DOHH2 (cell line): Measurements from ENCODE around the gene LIMS1.

ENCODE experiments used
- EZH2phosphoT487 ChIP-seq: fragments of 200-600 bp; sonication (generic); IDR thresholded peaks from 2 replicates; pipeline ENCODE4 v1.6.1; 2017; ENCODE audit warnings: borderline replicate concordance, mild to moderate bottlenecking, antibody characterized with exemption, low read length, moderate library complexity, mixed read lengths
- TF ChIP-seq, protein P1 (sequence below): fragments of 200-600 bp; sonication (generic); IDR thresholded peaks from one replicate; pipeline ENCODE4 v1.5.1; 2014; ENCODE audit warnings: antibody characterized with exemption, mild to moderate bottlenecking, low read depth, low read length; ENCODE audit not compliant: poor library complexity, severe bottlenecking

DNA sequence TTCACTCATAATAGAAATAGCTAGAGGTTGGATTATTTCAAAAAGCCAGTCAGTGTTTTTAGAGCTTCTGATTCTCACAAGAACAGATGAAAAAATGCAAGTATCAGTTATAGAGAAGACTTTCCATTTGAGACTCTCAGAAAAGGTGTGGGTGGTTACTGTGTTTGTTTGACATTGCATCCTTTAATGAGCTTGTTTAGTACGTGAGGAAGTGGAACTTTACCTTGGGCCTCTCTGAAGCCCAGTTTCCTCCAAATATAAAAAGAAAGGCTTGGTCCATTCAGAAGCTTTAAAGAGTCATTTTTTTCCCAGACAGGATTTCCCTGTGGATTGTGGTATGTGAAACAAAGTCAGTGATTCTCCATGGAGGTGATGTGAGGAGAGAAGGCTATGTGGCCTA lies 95.1 kb downstream of the LIMS1 start:
- TF ChIP-seq, protein P1, sequence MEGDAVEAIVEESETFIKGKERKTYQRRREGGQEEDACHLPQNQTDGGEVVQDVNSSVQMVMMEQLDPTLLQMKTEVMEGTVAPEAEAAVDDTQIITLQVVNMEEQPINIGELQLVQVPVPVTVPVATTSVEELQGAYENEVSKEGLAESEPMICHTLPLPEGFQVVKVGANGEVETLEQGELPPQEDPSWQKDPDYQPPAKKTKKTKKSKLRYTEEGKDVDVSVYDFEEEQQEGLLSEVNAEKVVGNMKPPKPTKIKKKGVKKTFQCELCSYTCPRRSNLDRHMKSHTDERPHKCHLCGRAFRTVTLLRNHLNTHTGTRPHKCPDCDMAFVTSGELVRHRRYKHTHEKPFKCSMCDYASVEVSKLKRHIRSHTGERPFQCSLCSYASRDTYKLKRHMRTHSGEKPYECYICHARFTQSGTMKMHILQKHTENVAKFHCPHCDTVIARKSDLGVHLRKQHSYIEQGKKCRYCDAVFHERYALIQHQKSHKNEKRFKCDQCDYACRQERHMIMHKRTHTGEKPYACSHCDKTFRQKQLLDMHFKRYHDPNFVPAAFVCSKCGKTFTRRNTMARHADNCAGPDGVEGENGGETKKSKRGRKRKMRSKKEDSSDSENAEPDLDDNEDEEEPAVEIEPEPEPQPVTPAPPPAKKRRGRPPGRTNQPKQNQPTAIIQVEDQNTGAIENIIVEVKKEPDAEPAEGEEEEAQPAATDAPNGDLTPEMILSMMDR = no peak
- no peak for TF ChIP-seq EZH2phosphoT487
